SK-N-SH treated with all-trans-retinoic acid at 6 μM for 48 hours (cell line): Measurements from ENCODE around the gene UNC5C.
A peak's percentile ranks its signal among the peaks of the same experiment; 100 is the strongest.

Source experiments
- ATAC-seq: fragments of 200-7000 bp; cut with Tn5 transposase; 3 replicates; pipeline ENCODE4 v1.9.1; 2020; ENCODE audit warnings: mild to moderate bottlenecking, moderate library complexity
- BACH2 ChIP-seq: fragments of 250-450 bp; sonication (Bioruptor Pico); IDR thresholded peaks from 2 replicates; pipeline ENCODE4 v1.9.0; 2021; ENCODE audit warnings: mild to moderate bottlenecking, borderline replicate concordance
- CSDC2 ChIP-seq: fragments of 250-450 bp; sonication (Bioruptor Pico); IDR thresholded peaks from 2 replicates; pipeline ENCODE4 v1.5.0; 2020; ENCODE audit warnings: mild to moderate bottlenecking, moderate library complexity
- ESRRG ChIP-seq: fragments of 250-450 bp; sonication (Bioruptor Pico); IDR thresholded peaks from 2 replicates; pipeline ENCODE4 v1.6.1; 2021; ENCODE audit warnings: mild to moderate bottlenecking
- GLIS3 ChIP-seq: fragments of 250-450 bp; sonication (Bioruptor Pico); IDR thresholded peaks from 2 replicates; pipeline ENCODE4 v1.5.0; 2020; ENCODE audit warnings: mild to moderate bottlenecking, moderate library complexity
- ISL1 ChIP-seq: fragments of 250-450 bp; sonication (Bioruptor Pico); IDR thresholded peaks from 2 replicates; pipeline ENCODE4 v2.1.2; 2022; ENCODE audit warnings: mild to moderate bottlenecking, moderate library complexity
- OSR1 ChIP-seq: fragments of 250-450 bp; sonication (Bioruptor Pico); IDR thresholded peaks from 2 replicates; pipeline ENCODE4 v1.8.0; 2022; ENCODE audit warnings: moderate library complexity, mild to moderate bottlenecking, inconsistent platforms
- PPARA ChIP-seq: fragments of 250-450 bp; sonication (Bioruptor Pico); IDR thresholded peaks from 2 replicates; pipeline ENCODE4 v1.5.0; 2020; ENCODE audit warnings: mild to moderate bottlenecking, borderline replicate concordance
- SNAI2 ChIP-seq: fragments of 250-450 bp; sonication (Bioruptor Pico); IDR thresholded peaks from 2 replicates; pipeline ENCODE4 v1.5.0; 2020; ENCODE audit warnings: mild to moderate bottlenecking, moderate library complexity
- TCF4 ChIP-seq: fragments of 250-450 bp; sonication (Bioruptor Pico); IDR thresholded peaks from 2 replicates; pipeline ENCODE4 v1.8.0; 2021; ENCODE audit warnings: mild to moderate bottlenecking, moderate library complexity, borderline replicate concordance
- TOX ChIP-seq: fragments of 250-450 bp; sonication (Bioruptor Pico); IDR thresholded peaks from 2 replicates; pipeline ENCODE4 v1.8.0; 2021; ENCODE audit warnings: mild to moderate bottlenecking, moderate library complexity, borderline replicate concordance
- ZC3H10 ChIP-seq: fragments of 250-450 bp; sonication (Bioruptor Pico); IDR thresholded peaks from 2 replicates; pipeline ENCODE4 v1.5.1; 2021; ENCODE audit warnings: mild to moderate bottlenecking, moderate library complexity
- ZFP3 ChIP-seq: fragments of 250-450 bp; sonication (Bioruptor Pico); IDR thresholded peaks from 2 replicates; pipeline ENCODE4 v1.5.0; 2020; ENCODE audit warnings: mild to moderate bottlenecking, moderate library complexity
- ZFP30 ChIP-seq: fragments of 450-650 bp; formaldehyde crosslinking; IDR thresholded peaks from 2 replicates; pipeline ENCODE4 v1.5.0; 2022; ENCODE audit warnings: mild to moderate bottlenecking, moderate library complexity
- ZNF565 ChIP-seq: fragments of 450-650 bp; formaldehyde crosslinking; conservative IDR thresholded peaks from 2 replicates; pipeline ENCODE4 v1.5.0; 2020; ENCODE audit warnings: low read depth, mild to moderate bottlenecking, moderate library complexity
- ZNF70 ChIP-seq: fragments of 450-650 bp; formaldehyde crosslinking; IDR thresholded peaks from 2 replicates; pipeline ENCODE4 v1.5.0; 2020; ENCODE audit warnings: mild to moderate bottlenecking, moderate library complexity
- ZNF8 ChIP-seq: fragments of 450-650 bp; formaldehyde crosslinking; IDR thresholded peaks from 2 replicates; pipeline ENCODE4 v1.5.0; 2020; ENCODE audit warnings: mild to moderate bottlenecking, moderate library complexity
- TF ChIP-seq, protein P1 (sequence below): fragments of 250-450 bp; sonication (Bioruptor Pico); IDR thresholded peaks from 2 replicates; pipeline ENCODE4 v1.8.0; 2021; ENCODE audit warnings: low read depth, mild to moderate bottlenecking, moderate library complexity, borderline replicate concordance
- TF ChIP-seq, protein P2 (sequence below): fragments of 250-450 bp; sonication (Bioruptor Pico); IDR thresholded peaks from 2 replicates; pipeline ENCODE4 v1.5.0; 2020; ENCODE audit warnings: mild to moderate bottlenecking, moderate library complexity
- TF ChIP-seq, protein P3 (sequence below): fragments of 250-450 bp; sonication (Bioruptor Pico); IDR thresholded peaks from 2 replicates; pipeline ENCODE4 v1.5.1; 2021; ENCODE audit warnings: mild to moderate bottlenecking, moderate library complexity
- TF ChIP-seq, protein P4 (sequence below): fragments of 250-450 bp; sonication (Bioruptor Pico); IDR thresholded peaks from 2 replicates; pipeline ENCODE4 v1.5.1; 2020; ENCODE audit warnings: low read depth, mild to moderate bottlenecking, moderate library complexity

The UNC5C gene

DNA sequence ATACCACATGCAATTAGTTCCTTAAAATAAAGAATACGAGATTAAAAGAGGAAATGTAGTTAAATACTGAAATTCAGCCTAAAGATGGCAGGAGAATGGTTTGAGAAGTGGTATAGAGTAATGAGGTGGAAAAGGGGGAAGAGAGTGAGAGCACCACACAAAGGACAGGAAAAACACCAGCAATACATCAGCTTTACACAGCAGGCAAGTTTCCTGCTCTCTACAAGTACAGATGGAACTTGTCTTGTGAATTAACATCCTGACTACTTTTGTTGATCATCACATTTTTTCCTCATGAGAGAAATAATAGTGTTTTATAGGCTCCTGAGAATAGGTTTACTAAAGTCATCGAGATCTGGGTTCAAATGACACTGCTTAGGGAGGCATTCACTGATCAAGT lies 2.9 kb upstream of the UNC5C start:
- ATAC-seq, result no peak
- no peak for TF ChIP-seq PPARA (CRISPR knock-in tag)
- TF ChIP-seq, protein P1, sequence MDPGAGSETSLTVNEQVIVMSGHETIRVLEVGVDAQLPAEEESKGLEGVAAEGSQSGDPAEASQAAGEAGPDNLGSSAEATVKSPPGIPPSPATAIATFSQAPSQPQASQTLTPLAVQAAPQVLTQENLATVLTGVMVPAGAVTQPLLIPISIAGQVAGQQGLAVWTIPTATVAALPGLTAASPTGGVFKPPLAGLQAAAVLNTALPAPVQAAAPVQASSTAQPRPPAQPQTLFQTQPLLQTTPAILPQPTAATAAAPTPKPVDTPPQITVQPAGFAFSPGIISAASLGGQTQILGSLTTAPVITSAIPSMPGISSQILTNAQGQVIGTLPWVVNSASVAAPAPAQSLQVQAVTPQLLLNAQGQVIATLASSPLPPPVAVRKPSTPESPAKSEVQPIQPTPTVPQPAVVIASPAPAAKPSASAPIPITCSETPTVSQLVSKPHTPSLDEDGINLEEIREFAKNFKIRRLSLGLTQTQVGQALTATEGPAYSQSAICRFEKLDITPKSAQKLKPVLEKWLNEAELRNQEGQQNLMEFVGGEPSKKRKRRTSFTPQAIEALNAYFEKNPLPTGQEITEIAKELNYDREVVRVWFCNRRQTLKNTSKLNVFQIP (CRISPR knock-in tag), result no peak
- TF ChIP-seq, protein P2, sequence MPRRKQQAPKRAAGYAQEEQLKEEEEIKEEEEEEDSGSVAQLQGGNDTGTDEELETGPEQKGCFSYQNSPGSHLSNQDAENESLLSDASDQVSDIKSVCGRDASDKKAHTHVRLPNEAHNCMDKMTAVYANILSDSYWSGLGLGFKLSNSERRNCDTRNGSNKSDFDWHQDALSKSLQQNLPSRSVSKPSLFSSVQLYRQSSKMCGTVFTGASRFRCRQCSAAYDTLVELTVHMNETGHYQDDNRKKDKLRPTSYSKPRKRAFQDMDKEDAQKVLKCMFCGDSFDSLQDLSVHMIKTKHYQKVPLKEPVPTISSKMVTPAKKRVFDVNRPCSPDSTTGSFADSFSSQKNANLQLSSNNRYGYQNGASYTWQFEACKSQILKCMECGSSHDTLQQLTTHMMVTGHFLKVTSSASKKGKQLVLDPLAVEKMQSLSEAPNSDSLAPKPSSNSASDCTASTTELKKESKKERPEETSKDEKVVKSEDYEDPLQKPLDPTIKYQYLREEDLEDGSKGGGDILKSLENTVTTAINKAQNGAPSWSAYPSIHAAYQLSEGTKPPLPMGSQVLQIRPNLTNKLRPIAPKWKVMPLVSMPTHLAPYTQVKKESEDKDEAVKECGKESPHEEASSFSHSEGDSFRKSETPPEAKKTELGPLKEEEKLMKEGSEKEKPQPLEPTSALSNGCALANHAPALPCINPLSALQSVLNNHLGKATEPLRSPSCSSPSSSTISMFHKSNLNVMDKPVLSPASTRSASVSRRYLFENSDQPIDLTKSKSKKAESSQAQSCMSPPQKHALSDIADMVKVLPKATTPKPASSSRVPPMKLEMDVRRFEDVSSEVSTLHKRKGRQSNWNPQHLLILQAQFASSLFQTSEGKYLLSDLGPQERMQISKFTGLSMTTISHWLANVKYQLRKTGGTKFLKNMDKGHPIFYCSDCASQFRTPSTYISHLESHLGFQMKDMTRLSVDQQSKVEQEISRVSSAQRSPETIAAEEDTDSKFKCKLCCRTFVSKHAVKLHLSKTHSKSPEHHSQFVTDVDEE, result no peak
- TF ChIP-seq, all 23 proteins: peak for 0

DNA sequence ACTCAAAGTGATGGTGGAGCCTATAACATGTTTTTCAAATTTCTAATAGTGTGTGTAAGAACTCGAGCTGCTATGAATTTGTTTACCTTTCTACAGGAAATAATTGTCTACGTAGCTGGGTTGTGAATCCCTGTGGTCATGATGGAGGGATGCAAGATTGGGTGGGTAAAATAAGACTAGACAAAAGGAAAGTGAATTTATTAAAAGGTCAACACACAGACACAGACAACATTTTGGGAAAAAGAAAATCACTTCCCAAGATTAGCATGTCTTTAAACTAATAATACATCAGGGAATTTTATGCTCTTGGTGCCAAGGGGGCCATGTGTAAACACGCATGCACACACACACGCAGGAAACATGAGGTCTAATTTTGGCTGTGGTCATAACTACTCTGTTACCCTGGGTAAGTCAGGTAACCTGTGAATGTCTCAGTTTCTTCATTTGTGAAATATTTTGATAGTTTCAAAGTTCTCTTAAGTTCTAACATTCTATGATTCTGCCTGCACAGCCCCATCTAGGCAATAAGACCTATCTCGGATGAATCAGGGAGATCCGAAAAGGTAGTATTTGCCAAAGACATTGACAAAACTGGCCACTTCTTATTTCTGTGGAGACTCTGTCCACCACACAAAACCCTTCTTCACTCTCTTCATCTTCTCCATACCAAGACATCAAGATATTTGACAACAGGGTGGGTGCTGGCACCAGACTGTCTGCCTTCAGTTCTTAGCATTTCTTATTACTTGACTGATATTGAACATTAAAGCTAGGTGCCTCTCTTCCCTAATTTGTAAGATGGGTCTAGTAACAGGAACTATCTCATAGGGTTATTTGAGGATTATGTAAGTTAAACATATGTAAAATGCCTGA lies 1.6 kb upstream of the UNC5C start:
- ATAC-seq, result no peak
- no peak for TF ChIP-seq ZNF8 (CRISPR knock-in tag)
- TF ChIP-seq SNAI2 (CRISPR knock-in tag), result no peak
- TF ChIP-seq ZC3H10 (CRISPR knock-in tag), result no peak
- TF ChIP-seq ZFP30 (CRISPR knock-in tag), result no peak
- no peak for TF ChIP-seq ESRRG (CRISPR knock-in tag)
- TF ChIP-seq, protein P3, sequence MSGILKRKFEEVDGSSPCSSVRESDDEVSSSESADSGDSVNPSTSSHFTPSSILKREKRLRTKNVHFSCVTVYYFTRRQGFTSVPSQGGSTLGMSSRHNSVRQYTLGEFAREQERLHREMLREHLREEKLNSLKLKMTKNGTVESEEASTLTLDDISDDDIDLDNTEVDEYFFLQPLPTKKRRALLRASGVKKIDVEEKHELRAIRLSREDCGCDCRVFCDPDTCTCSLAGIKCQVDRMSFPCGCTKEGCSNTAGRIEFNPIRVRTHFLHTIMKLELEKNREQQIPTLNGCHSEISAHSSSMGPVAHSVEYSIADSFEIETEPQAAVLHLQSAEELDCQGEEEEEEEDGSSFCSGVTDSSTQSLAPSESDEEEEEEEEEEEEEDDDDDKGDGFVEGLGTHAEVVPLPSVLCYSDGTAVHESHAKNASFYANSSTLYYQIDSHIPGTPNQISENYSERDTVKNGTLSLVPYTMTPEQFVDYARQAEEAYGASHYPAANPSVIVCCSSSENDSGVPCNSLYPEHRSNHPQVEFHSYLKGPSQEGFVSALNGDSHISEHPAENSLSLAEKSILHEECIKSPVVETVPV (CRISPR knock-in tag), result no peak
- TF ChIP-seq PPARA (CRISPR knock-in tag), result no peak
- no peak for TF ChIP-seq BACH2 (CRISPR knock-in tag)
- no peak for TF ChIP-seq ZNF70 (CRISPR knock-in tag)

DNA sequence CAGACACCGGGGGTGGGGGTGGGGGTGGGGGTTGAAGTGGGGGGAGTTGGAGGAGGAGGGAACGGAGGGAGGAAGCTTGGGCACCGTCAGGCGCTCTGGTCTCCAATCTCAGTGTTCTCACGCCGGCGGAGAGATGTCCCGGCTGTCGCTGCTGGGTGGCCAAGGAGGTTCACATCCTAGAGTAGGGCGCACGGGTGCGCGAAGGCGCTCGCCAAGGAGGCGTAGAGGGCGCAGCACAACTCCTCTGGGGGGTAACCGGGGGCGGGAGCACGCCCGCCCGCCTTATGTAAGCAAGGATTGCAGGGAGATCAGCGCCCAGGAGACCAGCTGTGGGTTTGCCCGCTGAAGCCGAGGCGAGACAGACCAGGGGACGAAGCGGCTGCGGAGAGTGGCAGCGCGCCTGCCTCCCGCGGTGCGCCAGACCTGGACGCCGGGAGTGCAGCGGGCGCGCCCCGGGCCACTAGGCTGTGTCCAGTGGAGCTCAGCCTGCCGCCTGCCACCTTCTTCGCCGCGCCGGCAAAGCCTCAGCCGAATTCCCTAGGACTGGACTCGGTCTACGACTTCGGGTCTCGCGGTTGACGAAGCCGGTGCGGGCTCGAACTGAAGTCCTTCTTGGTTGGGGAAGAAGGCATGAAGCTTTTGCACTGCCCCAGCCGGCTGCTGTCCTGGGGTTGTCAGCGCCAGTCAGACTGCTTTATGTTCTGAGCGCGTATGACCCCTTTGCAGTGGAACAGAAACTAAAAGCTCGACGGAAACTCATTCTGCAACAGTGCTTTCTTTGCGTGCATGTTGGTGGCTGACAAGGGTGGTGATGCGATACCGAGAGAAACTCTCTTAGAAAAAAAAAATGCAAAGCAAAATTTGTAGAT lies 707 bp upstream of the UNC5C start:
- peak; percentile 53 for ATAC-seq
- TF ChIP-seq ZNF565 (CRISPR knock-in tag) (no peak), ZNF8 (CRISPR knock-in tag) (no peak), GLIS3 (no peak), ZFP3 (CRISPR knock-in tag) (no peak), SNAI2 (CRISPR knock-in tag) (no peak), TOX (CRISPR knock-in tag) (no peak), ZC3H10 (CRISPR knock-in tag) (no peak), ISL1 (CRISPR knock-in tag) (no peak), ZFP30 (CRISPR knock-in tag) (no peak), CSDC2 (CRISPR knock-in tag) (no peak), OSR1 (CRISPR knock-in tag) (no peak), TCF4 (CRISPR knock-in tag) (no peak), BACH2 (CRISPR knock-in tag) (no peak)
- TF ChIP-seq, protein P2, result no peak
- TF ChIP-seq, protein P3 (CRISPR knock-in tag), result no peak
- TF ChIP-seq, protein P4, sequence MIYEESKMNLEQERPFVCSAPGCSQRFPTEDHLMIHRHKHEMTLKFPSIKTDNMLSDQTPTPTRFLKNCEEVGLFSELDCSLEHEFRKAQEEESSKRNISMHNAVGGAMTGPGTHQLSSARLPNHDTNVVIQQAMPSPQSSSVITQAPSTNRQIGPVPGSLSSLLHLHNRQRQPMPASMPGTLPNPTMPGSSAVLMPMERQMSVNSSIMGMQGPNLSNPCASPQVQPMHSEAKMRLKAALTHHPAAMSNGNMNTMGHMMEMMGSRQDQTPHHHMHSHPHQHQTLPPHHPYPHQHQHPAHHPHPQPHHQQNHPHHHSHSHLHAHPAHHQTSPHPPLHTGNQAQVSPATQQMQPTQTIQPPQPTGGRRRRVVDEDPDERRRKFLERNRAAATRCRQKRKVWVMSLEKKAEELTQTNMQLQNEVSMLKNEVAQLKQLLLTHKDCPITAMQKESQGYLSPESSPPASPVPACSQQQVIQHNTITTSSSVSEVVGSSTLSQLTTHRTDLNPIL (CRISPR knock-in tag), result no peak
